HepG2 (cell line): Measurements from ENCODE around the gene SIRT7. TPM values are rescaled to one million over a fixed set of nuclear protein-coding genes. Genes with fewer than 3 reads are reported as not detected.

Source experiments
- AGO1 ChIP-seq: fragments of 200-400 bp; formaldehyde crosslinking; IDR thresholded peaks from 2 replicates; pipeline ENCODE4 v1.6.1; 2017; ENCODE audit warnings: mild to moderate bottlenecking, low read depth, low read length, moderate library complexity; ENCODE audit not compliant: poor library complexity, severe bottlenecking
- AHR ChIP-seq: IDR thresholded peaks from 2 replicates; pipeline ENCODE4 v1.6.1; 2018; ENCODE audit warnings: missing genetic modification reagents, missing compliant biosample characterization
- BCLAF1 ChIP-seq: fragments of 450-650 bp; IDR thresholded peaks from 2 replicates; pipeline ENCODE4 v1.6.1; 2017; ENCODE audit warnings: mild to moderate bottlenecking
- NCOA5 ChIP-seq: sonication (generic); formaldehyde crosslinking; IDR thresholded peaks from 2 replicates; pipeline ENCODE4 v1.4.0; 2020; ENCODE audit warnings: missing genetic modification reagents
- PAX8 ChIP-seq: sonication (generic); formaldehyde crosslinking; IDR thresholded peaks from 2 replicates; pipeline ENCODE4 v1.8.0; 2022; ENCODE audit warnings: mild to moderate bottlenecking, missing genetic modification reagents, borderline replicate concordance
- SAP130 ChIP-seq: IDR thresholded peaks from 2 replicates; pipeline ENCODE4 v1.6.1; 2016; ENCODE audit warnings: low read depth
- SOX6 ChIP-seq, 2 experiments: fragments of 450-650 bp in 1 of 2; sonication (generic) in 1 of 2; formaldehyde crosslinking in 1 of 2; IDR thresholded peaks; 2 replicates each; pipeline versions ENCODE4 v1.4.0 to v1.6.1; 2017 to 2020; ENCODE audit warnings: antibody characterized with exemption in 1 of 2, mild to moderate bottlenecking in 1 of 2, missing genetic modification reagents in 1 of 2
- TEAD3 ChIP-seq: optimal IDR thresholded peaks from 2 replicates; pipeline ENCODE3; 2016; ENCODE audit warnings: borderline replicate concordance
- U2AF2 ChIP-seq: fragments of 200-400 bp; formaldehyde crosslinking; IDR thresholded peaks from 2 replicates; pipeline ENCODE4 v1.6.1; 2017; ENCODE audit warnings: low read depth, mild to moderate bottlenecking, low read length
- ZBTB8A ChIP-seq: sonication (generic); formaldehyde crosslinking; IDR thresholded peaks from 2 replicates; pipeline ENCODE4 v1.4.0; 2020; ENCODE audit warnings: mild to moderate bottlenecking, low read depth, missing genetic modification reagents, borderline replicate concordance
- ZNF160 ChIP-seq: sonication (generic); formaldehyde crosslinking; IDR thresholded peaks from 2 replicates; pipeline ENCODE4 v1.8.0; 2022; ENCODE audit warnings: mild to moderate bottlenecking, inconsistent platforms, missing genetic modification reagents
- ZSCAN20 ChIP-seq: sonication (generic); formaldehyde crosslinking; IDR thresholded peaks from 2 replicates; pipeline ENCODE4 v1.4.0; 2020; ENCODE audit warnings: missing genetic modification reagents, mild to moderate bottlenecking, borderline replicate concordance
- polyA plus RNA-seq, 8 experiments: library from polyadenylated mRNA; depleted of rRNA in 3 of 8; stranded (reverse) in 7 of 8; unstranded in 1 of 8; fragments of >200 nt; fragmentation: Illumina TruSeq in 4 of 8; extraction: Trizol in 4 of 8; gene quantifications; 2 replicates each; pipeline versions ENCODE4 v1.2.1 to v1.2.3, GENCODE V29; 2011 to 2016; ENCODE audit warnings: low read depth in 4 of 8, missing spikeins in 1 of 8, mixed read lengths in 1 of 8; ENCODE audit not compliant: insufficient read depth in 1 of 8
- total RNA-seq, 5 experiments: library from RNA; depleted of rRNA; stranded (reverse); fragments of >200 nt; fragmentation: Illumina TruSeq; extraction: Trizol; gene quantifications; 2 replicates each; pipeline ENCODE4 v1.2.3, GENCODE V29; 2016; ENCODE audit warnings: low read depth in 1 of 5
- TF ChIP-seq, protein P1 (sequence below): IDR thresholded peaks from 2 replicates; pipeline ENCODE4 v1.4.0; 2020; ENCODE audit warnings: mild to moderate bottlenecking, missing genetic modification reagents
- TF ChIP-seq, protein P2 (sequence below): sonication (generic); formaldehyde crosslinking; IDR thresholded peaks from 2 replicates; pipeline ENCODE4 v1.8.0; 2023; ENCODE audit warnings: mild to moderate bottlenecking, missing genetic modification reagents
- TF ChIP-seq, protein P3 (sequence below), 2 experiments: sonication (generic) in 1 of 2; formaldehyde crosslinking in 1 of 2; IDR thresholded peaks; 2 replicates each; pipeline versions ENCODE4 v1.6.1 to v1.9.0; 2014 to 2022; ENCODE audit warnings: antibody characterized with exemption in 1 of 2, borderline replicate concordance in 1 of 2, inconsistent platforms in 1 of 2, low read depth in 1 of 2, missing genetic modification reagents in 1 of 2

Gene SIRT7
- total and polyA plus RNA-seq, 2 of the 13 experiments (the other 11 are each of a cell fraction or from before 2014, with no cell fraction given), result 8.3 to 24.8 TPM

DNA sequence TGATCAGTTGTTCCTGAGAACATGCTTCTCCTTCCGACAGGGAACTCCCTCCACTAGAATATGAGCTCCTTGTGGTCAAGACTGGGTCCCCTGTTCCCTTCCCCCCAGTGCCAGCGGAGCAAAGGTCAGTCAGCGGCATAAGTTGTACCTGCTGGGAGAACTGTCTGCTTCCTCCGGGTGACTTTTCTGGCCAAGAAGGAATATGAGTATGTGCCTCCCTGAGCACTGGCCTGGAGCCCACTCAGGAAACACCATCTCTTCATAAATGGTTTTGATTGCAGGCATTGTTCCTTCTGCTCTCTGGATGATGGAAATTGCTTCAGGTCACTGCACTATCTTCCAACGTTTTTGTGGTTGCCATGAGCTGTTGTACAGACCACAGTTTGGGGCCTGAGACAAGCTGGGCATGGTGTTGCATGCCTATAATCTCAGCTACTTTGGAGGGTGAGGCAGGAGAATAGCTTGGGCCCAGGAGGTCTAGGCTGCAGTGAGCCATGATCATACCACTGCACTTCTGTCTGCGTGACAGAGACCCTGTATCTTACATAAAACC lies 54.8 kb downstream of the SIRT7 start (continued):
- TF ChIP-seq BCLAF1 (no peak), NCOA5 (no peak), AGO1 (no peak), TEAD3 (CRISPR knock-in tag) (no peak), SOX6 (IDR thresholded peaks at IDR 0.05) (no peak), SOX6 (CRISPR knock-in tag; IDR thresholded peaks at IDR 0.05) (no peak), SAP130 (CRISPR knock-in tag) (no peak), ZBTB8A (CRISPR knock-in tag) (no peak), U2AF2 (no peak), ZSCAN20 (CRISPR knock-in tag) (no peak), AHR (no peak), ZNF160 (CRISPR knock-in tag) (no peak), PAX8 (CRISPR knock-in tag) (no peak)
- TF ChIP-seq, protein P1, sequence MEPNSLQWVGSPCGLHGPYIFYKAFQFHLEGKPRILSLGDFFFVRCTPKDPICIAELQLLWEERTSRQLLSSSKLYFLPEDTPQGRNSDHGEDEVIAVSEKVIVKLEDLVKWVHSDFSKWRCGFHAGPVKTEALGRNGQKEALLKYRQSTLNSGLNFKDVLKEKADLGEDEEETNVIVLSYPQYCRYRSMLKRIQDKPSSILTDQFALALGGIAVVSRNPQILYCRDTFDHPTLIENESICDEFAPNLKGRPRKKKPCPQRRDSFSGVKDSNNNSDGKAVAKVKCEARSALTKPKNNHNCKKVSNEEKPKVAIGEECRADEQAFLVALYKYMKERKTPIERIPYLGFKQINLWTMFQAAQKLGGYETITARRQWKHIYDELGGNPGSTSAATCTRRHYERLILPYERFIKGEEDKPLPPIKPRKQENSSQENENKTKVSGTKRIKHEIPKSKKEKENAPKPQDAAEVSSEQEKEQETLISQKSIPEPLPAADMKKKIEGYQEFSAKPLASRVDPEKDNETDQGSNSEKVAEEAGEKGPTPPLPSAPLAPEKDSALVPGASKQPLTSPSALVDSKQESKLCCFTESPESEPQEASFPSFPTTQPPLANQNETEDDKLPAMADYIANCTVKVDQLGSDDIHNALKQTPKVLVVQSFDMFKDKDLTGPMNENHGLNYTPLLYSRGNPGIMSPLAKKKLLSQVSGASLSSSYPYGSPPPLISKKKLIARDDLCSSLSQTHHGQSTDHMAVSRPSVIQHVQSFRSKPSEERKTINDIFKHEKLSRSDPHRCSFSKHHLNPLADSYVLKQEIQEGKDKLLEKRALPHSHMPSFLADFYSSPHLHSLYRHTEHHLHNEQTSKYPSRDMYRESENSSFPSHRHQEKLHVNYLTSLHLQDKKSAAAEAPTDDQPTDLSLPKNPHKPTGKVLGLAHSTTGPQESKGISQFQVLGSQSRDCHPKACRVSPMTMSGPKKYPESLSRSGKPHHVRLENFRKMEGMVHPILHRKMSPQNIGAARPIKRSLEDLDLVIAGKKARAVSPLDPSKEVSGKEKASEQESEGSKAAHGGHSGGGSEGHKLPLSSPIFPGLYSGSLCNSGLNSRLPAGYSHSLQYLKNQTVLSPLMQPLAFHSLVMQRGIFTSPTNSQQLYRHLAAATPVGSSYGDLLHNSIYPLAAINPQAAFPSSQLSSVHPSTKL (CRISPR knock-in tag), result no peak
- TF ChIP-seq, protein P2, sequence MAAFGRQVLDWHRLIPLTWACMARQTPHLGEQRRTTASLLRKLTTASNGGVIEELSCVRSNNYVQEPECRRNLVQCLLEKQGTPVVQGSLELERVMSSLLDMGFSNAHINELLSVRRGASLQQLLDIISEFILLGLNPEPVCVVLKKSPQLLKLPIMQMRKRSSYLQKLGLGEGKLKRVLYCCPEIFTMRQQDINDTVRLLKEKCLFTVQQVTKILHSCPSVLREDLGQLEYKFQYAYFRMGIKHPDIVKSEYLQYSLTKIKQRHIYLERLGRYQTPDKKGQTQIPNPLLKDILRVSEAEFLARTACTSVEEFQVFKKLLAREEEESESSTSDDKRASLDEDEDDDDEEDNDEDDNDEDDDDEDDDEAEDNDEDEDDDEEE, result peak; percentile 55; the same call in 1 of the 2 replicates
- TF ChIP-seq, protein P3, sequence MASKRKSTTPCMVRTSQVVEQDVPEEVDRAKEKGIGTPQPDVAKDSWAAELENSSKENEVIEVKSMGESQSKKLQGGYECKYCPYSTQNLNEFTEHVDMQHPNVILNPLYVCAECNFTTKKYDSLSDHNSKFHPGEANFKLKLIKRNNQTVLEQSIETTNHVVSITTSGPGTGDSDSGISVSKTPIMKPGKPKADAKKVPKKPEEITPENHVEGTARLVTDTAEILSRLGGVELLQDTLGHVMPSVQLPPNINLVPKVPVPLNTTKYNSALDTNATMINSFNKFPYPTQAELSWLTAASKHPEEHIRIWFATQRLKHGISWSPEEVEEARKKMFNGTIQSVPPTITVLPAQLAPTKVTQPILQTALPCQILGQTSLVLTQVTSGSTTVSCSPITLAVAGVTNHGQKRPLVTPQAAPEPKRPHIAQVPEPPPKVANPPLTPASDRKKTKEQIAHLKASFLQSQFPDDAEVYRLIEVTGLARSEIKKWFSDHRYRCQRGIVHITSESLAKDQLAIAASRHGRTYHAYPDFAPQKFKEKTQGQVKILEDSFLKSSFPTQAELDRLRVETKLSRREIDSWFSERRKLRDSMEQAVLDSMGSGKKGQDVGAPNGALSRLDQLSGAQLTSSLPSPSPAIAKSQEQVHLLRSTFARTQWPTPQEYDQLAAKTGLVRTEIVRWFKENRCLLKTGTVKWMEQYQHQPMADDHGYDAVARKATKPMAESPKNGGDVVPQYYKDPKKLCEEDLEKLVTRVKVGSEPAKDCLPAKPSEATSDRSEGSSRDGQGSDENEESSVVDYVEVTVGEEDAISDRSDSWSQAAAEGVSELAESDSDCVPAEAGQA (IDR thresholded peaks at IDR 0.05; ENCODE audit: low read depth), result no peak
- TF ChIP-seq, protein P3 (CRISPR knock-in tag; IDR thresholded peaks at IDR 0.05; ENCODE audit: borderline replicate concordance), result no peak
